HCT116 (cell line): ENCODE measurements around the gene ELFN1. TPM values are rescaled to one million over a fixed set of nuclear protein-coding genes. Genes with fewer than 3 reads are reported as not detected.

Source experiments
- ATAC-seq: fragments of 200-7000 bp; cut with Tn5 transposase; 2 replicates; pipeline ENCODE4 v1.9.1; 2020; ENCODE audit warnings: mild to moderate bottlenecking, moderate library complexity
- BruUV-seq: library from RNA; stranded (reverse); fragments of 400-500 nt; replicated peaks from 2 replicates; lab custom pipeline; 2021; lab: Mats Ljungman, UMichigan
- CTCF ChIA-PET: fragments of 300-600 bp; sonication (Branson Sonifier 250); formaldehyde crosslinking; loops from one replicate; lab custom pipeline; 2021; ENCODE audit warnings: antibody characterized with exemption; lab: Charles Lee
- POLR2A ChIA-PET: fragments of 300-600, 350-600 bp; sonication (Branson Sonifier 250); formaldehyde crosslinking; loops from one replicate; lab custom pipeline; 2021; ENCODE audit warnings: antibody characterized with exemption; lab: Charles Lee
- RAD21 ChIA-PET, 2 experiments: fragments of 300-600 bp; sonication (Branson Sonifier 250); formaldehyde crosslinking; loops; one replicate each; lab custom pipeline; 2023; ENCODE audit warnings: low total read pairs in 2 of 2; ENCODE audit not compliant: uncharacterized antibody in 2 of 2, unreplicated experiment in 2 of 2, low non-redundant PET in 1 of 2; lab: Charles Lee
- DNase-seq: peaks from one replicate; pipeline ENCODE4 v3.0.0-alpha.2; 2010; ENCODE audit warnings: low read depth, low spot score
- H2AFZ ChIP-seq: fragments of 200-600 bp; shearing (Covaris generic), sonication (generic); 2 replicates; pipeline ENCODE4 v1.6.1; 2017; ENCODE audit warnings: low read depth, mixed run types, mixed read lengths, antibody characterized with exemption, low read length; ENCODE audit not compliant: poor library complexity, severe bottlenecking
- H3K27ac ChIP-seq: 2 replicates; pipeline ENCODE4 v1.5.1; 2012; ENCODE audit warnings: low read depth, low read length
- H3K27me3 ChIP-seq: fragments of 200-600 bp; sonication (generic); 2 replicates; pipeline ENCODE4 v1.6.1; 2016; ENCODE audit warnings: mixed run types, low read length, mixed read lengths; ENCODE audit not compliant: insufficient read depth
- H3K36me3 ChIP-seq, 2 experiments: fragments of 200-500 bp in 1 of 2; fragments of 200-600 bp in 1 of 2; sonication (Bioruptor generic) in 1 of 2; sonication (generic) in 1 of 2; 2 replicates each; pipeline versions ENCODE4 v1.5.1 to v1.6.1; 2014 to 2016; ENCODE audit warnings: low read length in 2 of 2, inconsistent platforms in 1 of 2, mixed read lengths in 1 of 2, mixed run types in 1 of 2; ENCODE audit not compliant: insufficient read depth in 2 of 2, control insufficient read depth in 1 of 2
- H3K4me1 ChIP-seq, 2 experiments: fragments of 200-600 bp in 1 of 2; sonication (generic) in 1 of 2; 2 replicates each; pipeline versions ENCODE4 v1.5.1 to v1.6.1; 2012 to 2017; ENCODE audit warnings: low read length in 2 of 2, inconsistent platforms in 1 of 2, mild to moderate bottlenecking in 1 of 2, mixed read lengths in 1 of 2, mixed run types in 1 of 2, moderate library complexity in 1 of 2; ENCODE audit not compliant: insufficient read depth in 2 of 2, control insufficient read depth in 1 of 2
- H3K4me2 ChIP-seq: fragments of 200-600 bp; sonication (generic); 2 replicates; pipeline ENCODE4 v1.6.1; 2017; ENCODE audit warnings: mixed run types, low read length, mixed read lengths
- H3K4me3 ChIP-seq, 2 experiments: fragments of 200-600 bp in 1 of 2; sonication (generic) in 1 of 2; replicated peaks in 1 of 2; 2 replicates each; pipeline ENCODE4 v1.5.1; 2011 to 2016; ENCODE audit warnings: low read length in 2 of 2, control low read depth in 1 of 2, low read depth in 1 of 2, mild to moderate bottlenecking in 1 of 2, mixed read lengths in 1 of 2, mixed run types in 1 of 2
- H3K79me2 ChIP-seq: fragments of 200-600 bp; sonication (generic); 2 replicates; pipeline ENCODE4 v1.6.1; 2017; ENCODE audit warnings: mild to moderate bottlenecking, mixed run types, low read length, moderate library complexity, mixed read lengths; ENCODE audit not compliant: insufficient read depth
- H3K9ac ChIP-seq: fragments of 200-600 bp; sonication (generic); 2 replicates; pipeline ENCODE4 v1.6.1; 2016; ENCODE audit warnings: low read length, mixed read lengths
- H3K9me2 ChIP-seq: fragments of 200-600 bp; sonication (generic), shearing (Covaris generic); 2 replicates; pipeline ENCODE4 v1.6.1; 2017; ENCODE audit warnings: mixed run types, mild to moderate bottlenecking, moderate library complexity; ENCODE audit not compliant: insufficient read depth
- H3K9me3 ChIP-seq, 2 experiments: fragments of 200-500 bp in 1 of 2; fragments of 200-600 bp in 1 of 2; sonication (Bioruptor generic) in 1 of 2; sonication (generic) in 1 of 2; 2 replicates each; pipeline ENCODE4 v1.6.1; 2014 to 2017; ENCODE audit warnings: low read length in 2 of 2, mixed read lengths in 2 of 2, inconsistent platforms in 1 of 2, low read depth in 1 of 2, mild to moderate bottlenecking in 1 of 2, mixed run types in 1 of 2, moderate library complexity in 1 of 2; ENCODE audit not compliant: control insufficient read depth in 1 of 2, insufficient read depth in 1 of 2
- H4K20me1 ChIP-seq: fragments of 200-600 bp; sonication (generic), shearing (Covaris generic); 2 replicates; pipeline ENCODE4 v1.6.1; 2017; ENCODE audit warnings: mixed run types, mild to moderate bottlenecking, moderate library complexity; ENCODE audit not compliant: insufficient read depth
- CBX3 ChIP-seq: IDR thresholded peaks from 2 replicates; pipeline ENCODE4 v1.6.1; 2012; ENCODE audit warnings: low read depth
- CEBPB ChIP-seq: IDR thresholded peaks from 2 replicates; pipeline ENCODE4 v1.6.1; 2012; ENCODE audit warnings: low read depth
- ELF1 ChIP-seq: IDR thresholded peaks from 2 replicates; pipeline ENCODE4 v1.6.1; 2012; ENCODE audit warnings: low read depth, borderline replicate concordance
- EZH2 ChIP-seq: fragments of 200-600 bp; sonication (generic); IDR thresholded peaks from 2 replicates; pipeline ENCODE4 v1.6.1; 2017; ENCODE audit warnings: antibody characterized with exemption, mixed run types
- EZH2phosphoT487 ChIP-seq: fragments of 200-600 bp; IDR thresholded peaks from 2 replicates; pipeline ENCODE4 v1.6.1; 2018; ENCODE audit warnings: antibody characterized with exemption, borderline replicate concordance
- JUND ChIP-seq: IDR thresholded peaks from 2 replicates; pipeline ENCODE4 v1.6.1; 2012
- POLR2A ChIP-seq: IDR thresholded peaks from 2 replicates; pipeline ENCODE4 v1.7.0; 2011; ENCODE audit warnings: borderline replicate concordance; ENCODE audit not compliant: insufficient read depth, insufficient read length; ENCODE audit errors: extremely low read depth
- POLR2AphosphoS5 ChIP-seq: IDR thresholded peaks from 2 replicates; pipeline ENCODE4 v1.6.1; 2011; ENCODE audit warnings: mild to moderate bottlenecking, low read depth, low read length, moderate library complexity
- RAD21 ChIP-seq: IDR thresholded peaks from 2 replicates; pipeline ENCODE4 v1.6.1; 2012; ENCODE audit warnings: low read depth, mild to moderate bottlenecking
- SIN3A ChIP-seq: IDR thresholded peaks from 2 replicates; pipeline ENCODE4 v1.6.1; 2012; ENCODE audit warnings: low read depth
- SP1 ChIP-seq: IDR thresholded peaks from 2 replicates; pipeline ENCODE4 v1.6.1; 2012; ENCODE audit warnings: low read depth
- SRF ChIP-seq: IDR thresholded peaks from 2 replicates; pipeline ENCODE4 v1.6.1; 2012; ENCODE audit warnings: low read depth
- YY1 ChIP-seq: IDR thresholded peaks from 2 replicates; pipeline ENCODE4 v1.6.1; 2011; ENCODE audit warnings: low read length, low read depth, moderate library complexity, mild to moderate bottlenecking; ENCODE audit not compliant: insufficient replicate concordance; ENCODE audit errors: extremely low read depth
- ZNF274 ChIP-seq: fragments of 200-500 bp; sonication (Bioruptor generic); IDR thresholded peaks from 2 replicates; pipeline ENCODE4 v1.6.1; 2014; ENCODE audit warnings: mild to moderate bottlenecking, low read depth, low read length, inconsistent platforms
- intact Hi-C: fragments of 100-400 bp; cut with micrococcal nuclease; formaldehyde crosslinking; loops from 2 replicates; pipeline ENCODE4 v1.10.0; 2022
- total RNA-seq: library from RNA; stranded (reverse); gene quantifications from one replicate; pipeline ENCODE4 v1.2.1, GENCODE V29; 2021; ENCODE audit not compliant: unreplicated experiment
- TF ChIP-seq, protein P1 (sequence below), 3 experiments: fragments of 200-600 bp in 1 of 3; sonication (generic) in 1 of 3; IDR thresholded peaks in 2 of 3; conservative IDR thresholded peaks in 1 of 3; 2 replicates each; pipeline ENCODE4 v1.5.1; 2012 to 2017; ENCODE audit warnings: low read depth in 2 of 3, low read length in 2 of 3, antibody characterized with exemption in 1 of 3, borderline replicate concordance in 1 of 3, control low read depth in 1 of 3, mild to moderate bottlenecking in 1 of 3, mixed read lengths in 1 of 3, mixed run types in 1 of 3, moderate library complexity in 1 of 3; ENCODE audit not compliant: insufficient read depth in 1 of 3

Gene ELFN1
- total RNA-seq, 1 experiment from 2014 or later: 4.4 TPM

DNA sequence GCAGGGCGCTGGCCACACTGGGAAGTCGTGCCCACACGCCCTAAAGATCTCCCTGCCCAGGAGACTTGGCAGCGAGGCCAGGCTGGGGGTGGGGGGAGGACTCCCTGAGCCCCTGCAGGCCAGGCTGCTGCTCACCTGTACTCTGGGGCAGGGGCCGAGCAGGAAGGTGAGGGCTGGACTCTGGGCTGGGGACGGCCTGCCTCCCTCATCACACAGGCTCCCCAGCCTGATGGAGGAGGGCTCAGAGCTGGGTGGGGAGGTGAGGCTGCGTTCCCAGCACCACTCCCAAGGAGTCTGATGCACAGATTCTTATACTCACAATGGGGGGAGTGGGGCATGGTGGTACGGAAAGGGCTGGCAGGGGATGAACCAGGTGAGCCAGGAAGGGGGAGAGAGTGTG, 71.2 kb downstream of the ELFN1 start:
- Histone ChIP-seq H3K79me2 (peaks cover 30% of the 10 kb centered on the region), H3K27ac (peak overlapping the region; percentile 88), H3K4me2 (peak overlapping the region; percentile 99), H3K4me3 (peak overlapping the region; percentile 94 to 100), H3K27me3 (no peaks in the 10 kb centered on the region), H2AFZ (no peak overlapping the region), H4K20me1 (no peaks in the 10 kb centered on the region), H3K9ac (peak overlapping the region; percentile 99), H3K36me3 (peaks cover 0 to 15% of the 10 kb centered on the region in 2 experiments; a peak in 1 of 4 replicates), H3K4me1 (peaks cover 6 to 24% of the 10 kb centered on the region in 2 experiments), H3K9me3 (no peaks in the 10 kb centered on the region), H3K9me2 (no peaks in the 10 kb centered on the region)
- BruUV-seq: no TSS peak
- intact Hi-C loops: no loop called here
- TF ChIP-seq POLR2AphosphoS5 (no peak), POLR2A (no peak), CEBPB (no peak), ELF1 (no peak), EZH2phosphoT487 (no peak), EZH2 (no peak), SP1 (no peak), JUND (no peak), ZNF274 (no peak), SIN3A (no peak), RAD21 (no peak), SRF (no peak), YY1 (no peak), CBX3 (no peak)
- TF ChIP-seq, protein P1, sequence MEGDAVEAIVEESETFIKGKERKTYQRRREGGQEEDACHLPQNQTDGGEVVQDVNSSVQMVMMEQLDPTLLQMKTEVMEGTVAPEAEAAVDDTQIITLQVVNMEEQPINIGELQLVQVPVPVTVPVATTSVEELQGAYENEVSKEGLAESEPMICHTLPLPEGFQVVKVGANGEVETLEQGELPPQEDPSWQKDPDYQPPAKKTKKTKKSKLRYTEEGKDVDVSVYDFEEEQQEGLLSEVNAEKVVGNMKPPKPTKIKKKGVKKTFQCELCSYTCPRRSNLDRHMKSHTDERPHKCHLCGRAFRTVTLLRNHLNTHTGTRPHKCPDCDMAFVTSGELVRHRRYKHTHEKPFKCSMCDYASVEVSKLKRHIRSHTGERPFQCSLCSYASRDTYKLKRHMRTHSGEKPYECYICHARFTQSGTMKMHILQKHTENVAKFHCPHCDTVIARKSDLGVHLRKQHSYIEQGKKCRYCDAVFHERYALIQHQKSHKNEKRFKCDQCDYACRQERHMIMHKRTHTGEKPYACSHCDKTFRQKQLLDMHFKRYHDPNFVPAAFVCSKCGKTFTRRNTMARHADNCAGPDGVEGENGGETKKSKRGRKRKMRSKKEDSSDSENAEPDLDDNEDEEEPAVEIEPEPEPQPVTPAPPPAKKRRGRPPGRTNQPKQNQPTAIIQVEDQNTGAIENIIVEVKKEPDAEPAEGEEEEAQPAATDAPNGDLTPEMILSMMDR (IDR thresholded peaks at IDR 0.05 in 2 of 3, conservative IDR thresholded peaks at IDR 0.05 in 1 of 3; ENCODE audit: borderline replicate concordance in 1 of 3, insufficient read depth in 1 of 3, low read depth in 2 of 3, low read length in 2 of 3): no peak
- no peak for DNase-seq
- POLR2A ChIA-PET: no interaction called here
- ATAC-seq: peak; percentile 21
- CTCF ChIA-PET: no interaction called here
- RAD21 ChIA-PET: no interaction called here
